B cell (primary cell): ENCODE data around the gene MACROH2A1. TPM values are rescaled to one million over a fixed set of nuclear protein-coding genes. Genes with fewer than 3 reads are reported as not detected.

Source experiments
- ATAC-seq: fragments of 200-7000 bp; cut with Tn5 transposase; one replicate; pipeline ENCODE4 v1.10.0; 2021; ENCODE audit warnings: low read depth, mild to moderate bottlenecking, moderate number of reproducible peaks, moderate library complexity
- CTCF ChIA-PET: fragments of 350-600 bp; sonication (Branson Sonifier 250); formaldehyde crosslinking; loops from one replicate; lab custom pipeline; 2021; ENCODE audit warnings: antibody characterized with exemption, inconsistent platforms; lab: Charles Lee
- POLR2A ChIA-PET: fragments of 350-600 bp; sonication (Branson Sonifier 250); formaldehyde crosslinking; loops from one replicate; lab custom pipeline; 2021; ENCODE audit warnings: antibody characterized with exemption; lab: Charles Lee
- DNase-seq: peaks from one replicate; pipeline ENCODE4 v3.0.0; 2013
- H2AFZ ChIP-seq: 2 replicates; pipeline ENCODE4 v1.6.1; 2012; ENCODE audit warnings: mild to moderate bottlenecking, low read depth, low read length; ENCODE audit not compliant: insufficient read depth, poor library complexity, severe bottlenecking
- H3K27ac ChIP-seq, 2 donors: 1 replicate in 1 of 2; 2 replicates in 1 of 2; pipeline ENCODE4 v1.5.1; 2012 to 2013; ENCODE audit warnings: low read length in 2 of 2, mild to moderate bottlenecking in 2 of 2, moderate library complexity in 1 of 2
- H3K27me3 ChIP-seq, 4 experiments: fragments of 200-600 bp in 1 of 4; sonication (generic) in 1 of 4; replicated peaks in 1 of 4; 1 replicate in 2 of 4; 2 replicates in 2 of 4; pipeline versions ENCODE4 v1.6.1 to v1.7.0; 2013 to 2016; ENCODE audit warnings: low read length in 3 of 4, mild to moderate bottlenecking in 2 of 4, mixed read lengths in 1 of 4, moderate library complexity in 1 of 4; ENCODE audit not compliant: insufficient read depth in 4 of 4, control insufficient read depth in 3 of 4; ENCODE audit errors: control extremely low read depth in 1 of 4
- H3K36me3 ChIP-seq, 2 experiments: replicated peaks in 1 of 2; 1 replicate in 1 of 2; 2 replicates in 1 of 2; pipeline versions ENCODE4 v1.6.1 to v1.7.1; 2013; ENCODE audit warnings: low read length in 1 of 2; ENCODE audit not compliant: insufficient read depth in 2 of 2, control insufficient read depth in 1 of 2; ENCODE audit errors: control extremely low read depth in 1 of 2, extremely low read depth in 1 of 2
- H3K4me1 ChIP-seq, 2 donors: fragments of 200-600 bp in 1 of 2; sonication (generic) in 1 of 2; 1 replicate in 1 of 2; 2 replicates in 1 of 2; pipeline versions ENCODE4 v1.5.1 to v1.6.1; 2013 to 2017; ENCODE audit warnings: low read length in 2 of 2; ENCODE audit not compliant: control insufficient read depth in 2 of 2, insufficient read depth in 2 of 2
- H3K4me2 ChIP-seq: replicated peaks from 2 replicates; pipeline ENCODE3; 2012; ENCODE audit warnings: mild to moderate bottlenecking, low read depth, low read length; ENCODE audit not compliant: poor library complexity, severe bottlenecking
- H3K4me3 ChIP-seq, 5 experiments: fragments of 200-600 bp in 1 of 5; sonication (generic) in 1 of 5; 1 replicate in 3 of 5; 2 replicates in 2 of 5; pipeline versions ENCODE4 v1.5.1 to v1.7.0; 2011 to 2016; ENCODE audit warnings: low read length in 4 of 5, mild to moderate bottlenecking in 4 of 5, low read depth in 2 of 5, control low read depth in 1 of 5, moderate library complexity in 1 of 5; ENCODE audit not compliant: insufficient read depth in 1 of 5; ENCODE audit errors: control extremely low read depth in 1 of 5, extremely low read depth in 1 of 5
- H3K79me2 ChIP-seq: fragments of 200-600 bp; sonication (generic); one replicate; pipeline ENCODE4 v1.6.0; 2016; ENCODE audit warnings: low read length; ENCODE audit not compliant: control insufficient read depth, insufficient read depth
- H3K9ac ChIP-seq: fragments of 200-600 bp; sonication (generic); 2 replicates; pipeline ENCODE4 v1.6.1; 2017; ENCODE audit warnings: mild to moderate bottlenecking, low read length, moderate library complexity
- H3K9me3 ChIP-seq, 3 donors: one replicate each; pipeline versions ENCODE4 v1.6.1 to v1.7.1; 2013; ENCODE audit warnings: low read length in 2 of 3; ENCODE audit not compliant: control insufficient read depth in 2 of 3, insufficient read depth in 1 of 3; ENCODE audit errors: control extremely low read depth in 1 of 3
- H4K20me1 ChIP-seq: 2 replicates; pipeline ENCODE4 v1.6.0; 2012; ENCODE audit warnings: mild to moderate bottlenecking, low read length; ENCODE audit not compliant: insufficient read depth, control insufficient read depth, poor library complexity, severe bottlenecking
- H3K27ac Mint-ChIP-seq: one replicate; pipeline ENCODE4 v1.8.0; 2021; ENCODE audit warnings: mixed read lengths
- H3K27me3 Mint-ChIP-seq: one replicate; pipeline ENCODE4 v1.8.0; 2021; ENCODE audit warnings: mixed read lengths
- H3K4me1 Mint-ChIP-seq: one replicate; pipeline ENCODE4 v1.8.0; 2021; ENCODE audit warnings: mixed read lengths
- H3K4me3 Mint-ChIP-seq: one replicate; pipeline ENCODE4 v1.8.0; 2021; ENCODE audit warnings: mixed read lengths
- H3K9me3 Mint-ChIP-seq: one replicate; pipeline ENCODE4 v1.8.0; 2022; ENCODE audit warnings: mixed read lengths; ENCODE audit not compliant: insufficient read depth
- EZH2 ChIP-seq: IDR thresholded peaks from 2 replicates; pipeline ENCODE4 v1.6.1; 2012; ENCODE audit warnings: borderline replicate concordance, low read depth, mild to moderate bottlenecking, moderate library complexity, low read length; ENCODE audit not compliant: insufficient read depth, poor library complexity, severe bottlenecking
- WGBS: methylation state at CpG from one replicate; pipeline ENCODE4 v1.1.5; 2013; ENCODE audit warnings: missing lambda C conversion rate; ENCODE audit not compliant: insufficient coverage; 5-methylcytosine and 5-hydroxymethylcytosine counted together
- intact Hi-C: fragments of 100-400 bp; cut with micrococcal nuclease; formaldehyde crosslinking; loops from one replicate; pipeline ENCODE4 v1.10.0; 2022
- polyA plus RNA-seq: library from polyadenylated mRNA; depleted of rRNA; stranded (reverse); fragments of >200 nt; gene quantifications from 2 replicates; pipeline ENCODE4 v1.2.3, GENCODE V29; 2012
- total RNA-seq, 2 donors: library from RNA; stranded (reverse); fragments of 120-200 nt in 1 of 2; gene quantifications; 1 replicate in 1 of 2; 2 replicates in 1 of 2; pipeline versions ENCODE4 v1.2.3 to v1.2.4, GENCODE V29; 2013 to 2022
- TF ChIP-seq, protein P1 (sequence below): fragments of 200-600 bp; IDR thresholded peaks from one replicate; pipeline ENCODE4 v1.8.0; 2022; ENCODE audit warnings: antibody characterized with exemption, mild to moderate bottlenecking

Gene MACROH2A1
- total and polyA plus RNA-seq, 2 donors (not counting 1 experiment from before 2014, with no cell fraction given) = 80.1 to 99.7 TPM

DNA sequence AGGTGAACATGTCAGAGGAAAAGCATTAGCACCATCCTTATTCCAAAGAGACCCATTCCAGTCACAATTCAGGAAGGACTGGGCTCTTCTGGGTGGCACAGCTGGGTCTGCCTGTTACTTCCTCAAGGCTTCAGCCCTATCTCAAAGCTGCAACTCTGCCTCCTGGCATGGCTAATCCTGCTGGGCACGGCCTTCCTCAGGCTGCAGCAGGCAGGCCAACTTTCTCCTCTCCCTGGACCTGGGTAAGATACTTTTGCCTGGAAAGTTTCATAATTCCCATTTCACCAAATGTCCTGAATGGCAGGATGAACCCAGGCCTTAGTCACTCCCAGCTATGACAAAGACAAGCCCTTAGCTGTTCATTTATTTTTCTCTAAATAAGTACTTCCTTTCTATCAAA, 50.1 kb downstream of the MACROH2A1 start:
- H3K9ac ChIP-seq = no peak overlapping the region
- no peaks in the 10 kb centered on the region for H3K9me3 ChIP-seq
- no peak for ATAC-seq
- no peak overlapping the region for H3K27ac ChIP-seq
- no peak overlapping the region for H2AFZ ChIP-seq
- H3K4me1 ChIP-seq = peaks cover 19 to 25% of the 10 kb centered on the region in 2 donors
- no peak for TF ChIP-seq EZH2
- TF ChIP-seq, protein P1, sequence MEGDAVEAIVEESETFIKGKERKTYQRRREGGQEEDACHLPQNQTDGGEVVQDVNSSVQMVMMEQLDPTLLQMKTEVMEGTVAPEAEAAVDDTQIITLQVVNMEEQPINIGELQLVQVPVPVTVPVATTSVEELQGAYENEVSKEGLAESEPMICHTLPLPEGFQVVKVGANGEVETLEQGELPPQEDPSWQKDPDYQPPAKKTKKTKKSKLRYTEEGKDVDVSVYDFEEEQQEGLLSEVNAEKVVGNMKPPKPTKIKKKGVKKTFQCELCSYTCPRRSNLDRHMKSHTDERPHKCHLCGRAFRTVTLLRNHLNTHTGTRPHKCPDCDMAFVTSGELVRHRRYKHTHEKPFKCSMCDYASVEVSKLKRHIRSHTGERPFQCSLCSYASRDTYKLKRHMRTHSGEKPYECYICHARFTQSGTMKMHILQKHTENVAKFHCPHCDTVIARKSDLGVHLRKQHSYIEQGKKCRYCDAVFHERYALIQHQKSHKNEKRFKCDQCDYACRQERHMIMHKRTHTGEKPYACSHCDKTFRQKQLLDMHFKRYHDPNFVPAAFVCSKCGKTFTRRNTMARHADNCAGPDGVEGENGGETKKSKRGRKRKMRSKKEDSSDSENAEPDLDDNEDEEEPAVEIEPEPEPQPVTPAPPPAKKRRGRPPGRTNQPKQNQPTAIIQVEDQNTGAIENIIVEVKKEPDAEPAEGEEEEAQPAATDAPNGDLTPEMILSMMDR = no peak
- Mint-ChIP-seq H3K4me3 (no peak overlapping the region), H3K27ac (no peak overlapping the region), H3K27me3 (no peaks in the 10 kb centered on the region), H3K4me1 (peaks cover 25% of the 10 kb centered on the region), H3K9me3 (no peaks in the 10 kb centered on the region)
- H4K20me1 ChIP-seq = no peaks in the 10 kb centered on the region
- H3K4me3 ChIP-seq = no peak overlapping the region
- WGBS = 90% methylated on average over 1 of the region's 1 CpG
- H3K79me2 ChIP-seq = no peaks in the 10 kb centered on the region
- intact Hi-C loops = no loop called here
- no peak for DNase-seq
- no peaks in the 10 kb centered on the region for H3K27me3 ChIP-seq
- ChIA-PET POLR2A (no interaction called here), CTCF (no interaction called here)
- H3K36me3 ChIP-seq = peaks cover 0 to 34% of the 10 kb centered on the region in 2 experiments
- H3K4me2 ChIP-seq = no peak overlapping the region

DNA sequence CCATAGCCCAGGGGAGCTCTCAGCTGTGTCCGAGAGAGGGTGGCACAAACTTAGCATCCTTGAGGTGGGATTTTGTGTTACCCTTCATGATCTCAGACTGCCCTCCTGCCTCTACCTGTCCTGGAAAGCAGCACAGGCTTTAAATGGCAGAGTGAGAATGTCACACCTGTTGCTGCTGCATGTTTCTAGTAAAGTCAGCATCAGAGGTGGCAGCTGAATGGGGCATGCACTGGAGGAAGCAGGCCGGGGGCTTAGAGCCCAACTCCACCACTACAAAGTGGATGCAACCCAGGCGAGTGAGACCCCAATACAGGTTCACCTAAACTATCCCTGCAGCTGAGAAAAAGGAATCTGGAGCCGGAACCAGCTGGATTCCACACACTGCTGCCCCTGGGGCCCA, 51.6 kb downstream of the MACROH2A1 start:
- no peaks in the 10 kb centered on the region for H3K27me3 ChIP-seq
- no peaks in the 10 kb centered on the region for H3K9me3 ChIP-seq
- peaks cover 0 to 34% of the 10 kb centered on the region in 2 experiments for H3K36me3 ChIP-seq
- CTCF ChIA-PET = no interaction called here
- peaks cover 25% of the 10 kb centered on the region for H3K4me1 Mint-ChIP-seq
- H3K4me2 ChIP-seq = no peak overlapping the region
- H3K27me3 Mint-ChIP-seq = no peaks in the 10 kb centered on the region
- POLR2A ChIA-PET = no interaction called here
- no peak for TF ChIP-seq EZH2
- H3K4me1 ChIP-seq = peaks cover 19 to 25% of the 10 kb centered on the region in 2 donors
- no peak overlapping the region for H3K27ac Mint-ChIP-seq
- H3K27ac ChIP-seq = no peak overlapping the region
- H2AFZ ChIP-seq = no peak overlapping the region
- no peak overlapping the region for H3K4me3 ChIP-seq
- H3K9ac ChIP-seq = no peak overlapping the region
- H4K20me1 ChIP-seq = no peaks in the 10 kb centered on the region
- no peaks in the 10 kb centered on the region for H3K9me3 Mint-ChIP-seq
- ATAC-seq (no peak), DNase-seq (no peak)
- WGBS = 100% methylated on average over 3 of the region's 4 CpGs
- H3K79me2 ChIP-seq = no peaks in the 10 kb centered on the region
- no peak overlapping the region for H3K4me3 Mint-ChIP-seq
- intact Hi-C loops = no loop called here
